Karpas-422 (cell line): ENCODE measurements around the gene AGPAT3. TPM values are rescaled to one million over a fixed set of nuclear protein-coding genes. Genes with fewer than 3 reads are reported as not detected.
A peak's percentile ranks its signal among the peaks of the same experiment; 100 is the strongest.

ENCODE experiments used
- DNase-seq: peaks from one replicate; pipeline ENCODE4 v3.0.0-alpha.2; 2015
- H2AFZ ChIP-seq: fragments of 200-600 bp; sonication (generic); 2 replicates; pipeline ENCODE4 v1.6.1; 2014; ENCODE audit warnings: antibody characterized with exemption, low read length, mixed read lengths
- H3K27ac ChIP-seq: fragments of 200-600 bp; sonication (generic); 2 replicates; pipeline ENCODE4 v1.5.1; 2014; ENCODE audit warnings: mild to moderate bottlenecking, low read length, moderate library complexity
- H3K27me3 ChIP-seq: fragments of 200-600 bp; sonication (generic); 2 replicates; pipeline ENCODE4 v1.6.1; 2014; ENCODE audit warnings: low read length, mixed read lengths
- H3K36me3 ChIP-seq: fragments of 200-600 bp; sonication (generic); 2 replicates; pipeline ENCODE4 v1.6.1; 2014; ENCODE audit warnings: low read length, mixed read lengths; ENCODE audit not compliant: insufficient read depth
- H3K4me1 ChIP-seq: fragments of 200-600 bp; sonication (generic); 2 replicates; pipeline ENCODE4 v1.6.1; 2014; ENCODE audit warnings: mild to moderate bottlenecking, low read length, mixed read lengths
- H3K4me2 ChIP-seq: fragments of 200-600 bp; sonication (generic); 2 replicates; pipeline ENCODE4 v1.6.1; 2014; ENCODE audit warnings: low read length, low read depth, mild to moderate bottlenecking; ENCODE audit not compliant: poor library complexity, severe bottlenecking
- H3K4me3 ChIP-seq: fragments of 200-600 bp; sonication (generic); 2 replicates; pipeline ENCODE4 v1.5.1; 2014; ENCODE audit warnings: mild to moderate bottlenecking, antibody characterized with exemption, low read length, mixed read lengths
- H3K79me2 ChIP-seq: fragments of 200-600 bp; sonication (generic); 2 replicates; pipeline ENCODE4 v1.6.1; 2014; ENCODE audit warnings: mild to moderate bottlenecking, low read length, mixed read lengths
- H3K9ac ChIP-seq: fragments of 200-600 bp; sonication (generic); 2 replicates; pipeline ENCODE4 v1.6.0; 2014; ENCODE audit warnings: low read length
- H3K9me2 ChIP-seq: fragments of 200-600 bp; sonication (generic), shearing (Covaris generic); replicated peaks from 2 replicates; pipeline ENCODE4 v1.6.0; 2014; ENCODE audit warnings: mild to moderate bottlenecking, low read length, moderate library complexity; ENCODE audit not compliant: insufficient read depth
- H3K9me3 ChIP-seq: fragments of 300-700, 200-600 bp; sonication (generic); 2 replicates; pipeline ENCODE4 v1.6.1; 2014; ENCODE audit warnings: low read length, mixed read lengths
- H4K20me1 ChIP-seq: fragments of 200-600 bp; sonication (generic); 2 replicates; pipeline ENCODE4 v1.6.1; 2014; ENCODE audit warnings: mild to moderate bottlenecking, antibody characterized with exemption, low read length, low read depth; ENCODE audit not compliant: insufficient read depth
- total RNA-seq: library from RNA; depleted of rRNA; stranded (reverse); fragments of >200 nt; shearing (Covaris generic); gene quantifications from 2 replicates; pipeline ENCODE4 v1.2.3, GENCODE V29; 2014; ENCODE audit warnings: low replicate concordance

The AGPAT3 gene
- total RNA-seq, 1 experiment from 2014 or later = 29.0 TPM

DNA sequence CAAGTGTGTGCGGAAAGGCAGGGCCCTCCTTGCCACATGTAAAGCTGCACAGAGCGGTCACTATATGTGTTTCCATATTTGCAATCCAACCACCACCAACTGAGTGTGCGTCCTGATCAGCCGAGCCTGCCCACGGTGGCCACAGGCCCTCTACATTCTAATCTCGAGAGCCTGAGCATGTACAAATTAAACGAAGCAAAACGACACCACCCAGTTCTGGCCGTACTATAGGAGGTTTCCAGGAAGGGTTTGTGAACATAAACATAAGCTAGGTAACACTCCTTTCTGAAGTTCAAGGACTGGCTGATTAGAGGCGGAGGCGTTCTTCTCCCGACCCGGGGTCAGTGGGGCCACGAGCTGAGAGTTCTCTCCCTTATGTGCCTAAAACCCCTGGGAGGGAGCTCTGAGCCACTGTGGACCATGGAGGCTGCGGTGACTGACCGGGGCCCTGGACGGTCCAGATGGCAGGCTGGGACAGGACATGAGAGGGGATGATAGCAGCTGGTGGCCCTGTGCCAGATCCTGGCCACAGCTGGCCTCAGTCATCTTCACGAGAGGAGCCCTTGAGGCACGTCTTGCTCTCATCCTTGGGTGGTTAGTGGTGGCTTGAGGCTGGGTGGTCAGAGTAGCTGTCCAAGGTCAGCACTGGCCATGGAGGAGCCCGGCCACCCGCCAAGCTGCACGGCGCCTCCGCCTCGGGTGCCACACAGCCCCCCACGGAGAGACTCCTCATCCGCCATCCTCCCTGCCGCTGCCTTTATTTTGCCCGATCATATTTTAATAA is 108.0 kb downstream of the AGPAT3 start:
- no peak overlapping the region for H3K9ac ChIP-seq
- peaks cover 5% of the 10 kb centered on the region for H3K36me3 ChIP-seq

DNA sequence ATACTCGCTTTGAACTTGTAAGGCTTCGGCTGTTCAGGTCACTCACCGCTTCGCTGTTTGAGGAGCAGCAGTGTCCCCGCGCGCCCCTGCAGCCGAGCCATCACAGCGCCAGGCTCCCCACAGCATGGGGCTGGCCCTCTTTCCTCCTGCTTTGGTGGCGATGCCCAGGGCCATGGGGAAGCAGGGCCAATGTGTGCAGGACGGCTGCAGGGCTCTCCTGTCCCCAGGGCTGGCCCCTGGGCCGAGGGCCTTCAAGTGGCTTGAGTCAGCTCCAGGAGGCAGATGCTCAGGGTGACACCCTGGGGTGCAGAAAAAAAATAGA is 108.6 kb downstream of the AGPAT3 start:
- H3K9me2 ChIP-seq = no peaks in the 10 kb centered on the region
- DNase-seq = no peak
- H4K20me1 ChIP-seq = no peaks in the 10 kb centered on the region
- no peak overlapping the region for H2AFZ ChIP-seq
- no peak overlapping the region for H3K27ac ChIP-seq
- no peaks in the 10 kb centered on the region for H3K79me2 ChIP-seq
- no peaks in the 10 kb centered on the region for H3K27me3 ChIP-seq
- no peak overlapping the region for H3K9ac ChIP-seq
- no peak overlapping the region for H3K4me2 ChIP-seq
- no peaks in the 10 kb centered on the region for H3K9me3 ChIP-seq
- H3K36me3 ChIP-seq = peaks cover 10% of the 10 kb centered on the region
- peaks cover 13% of the 10 kb centered on the region for H3K4me1 ChIP-seq
- no peak overlapping the region for H3K4me3 ChIP-seq

More for the DNA sequence above, 108.0 kb downstream of the AGPAT3 start:
- H3K9me3 ChIP-seq = no peaks in the 10 kb centered on the region
- H3K27ac ChIP-seq = no peak overlapping the region
- no peak overlapping the region for H3K4me2 ChIP-seq
- H3K4me1 ChIP-seq = peaks cover 13% of the 10 kb centered on the region
- H4K20me1 ChIP-seq = no peaks in the 10 kb centered on the region
- H3K9me2 ChIP-seq = no peaks in the 10 kb centered on the region
- no peak overlapping the region for H3K4me3 ChIP-seq
- no peak for DNase-seq
- H3K79me2 ChIP-seq = no peaks in the 10 kb centered on the region
- no peaks in the 10 kb centered on the region for H3K27me3 ChIP-seq
- H2AFZ ChIP-seq = no peak overlapping the region

- no peak overlapping the region for H3K9ac ChIP-seq
- H2AFZ ChIP-seq = no peak overlapping the region
- no peaks in the 10 kb centered on the region for H3K9me3 ChIP-seq
- peaks cover 13% of the 10 kb centered on the region for H3K4me1 ChIP-seq
- no peak overlapping the region for H3K4me3 ChIP-seq
- H3K9me2 ChIP-seq = no peaks in the 10 kb centered on the region
- H3K36me3 ChIP-seq = peaks cover 11% of the 10 kb centered on the region
- H3K27me3 ChIP-seq = no peaks in the 10 kb centered on the region
- no peak overlapping the region for H3K27ac ChIP-seq
- H3K4me2 ChIP-seq = no peak overlapping the region
- no peaks in the 10 kb centered on the region for H3K79me2 ChIP-seq
- DNase-seq = no peak
- no peaks in the 10 kb centered on the region for H4K20me1 ChIP-seq
These were observed 109.9 kb downstream of the AGPAT3 start for GRCh38 chr21:43974791-43975468.

- H3K27ac ChIP-seq = no peak overlapping the region
- H3K9ac ChIP-seq = no peak overlapping the region
- no peaks in the 10 kb centered on the region for H3K9me2 ChIP-seq
- no peaks in the 10 kb centered on the region for H3K9me3 ChIP-seq
- DNase-seq = peak; percentile 90
- no peak overlapping the region for H3K4me2 ChIP-seq
- no peak overlapping the region for H2AFZ ChIP-seq
- H4K20me1 ChIP-seq = no peaks in the 10 kb centered on the region
- H3K36me3 ChIP-seq = peaks cover 11% of the 10 kb centered on the region
- no peak overlapping the region for H3K4me3 ChIP-seq
- H3K27me3 ChIP-seq = no peaks in the 10 kb centered on the region
- peaks cover 13% of the 10 kb centered on the region for H3K4me1 ChIP-seq
- no peaks in the 10 kb centered on the region for H3K79me2 ChIP-seq
These were observed 110.6 kb downstream of the AGPAT3 start for GRCh38 chr21:43975469-43976098.

DNA sequence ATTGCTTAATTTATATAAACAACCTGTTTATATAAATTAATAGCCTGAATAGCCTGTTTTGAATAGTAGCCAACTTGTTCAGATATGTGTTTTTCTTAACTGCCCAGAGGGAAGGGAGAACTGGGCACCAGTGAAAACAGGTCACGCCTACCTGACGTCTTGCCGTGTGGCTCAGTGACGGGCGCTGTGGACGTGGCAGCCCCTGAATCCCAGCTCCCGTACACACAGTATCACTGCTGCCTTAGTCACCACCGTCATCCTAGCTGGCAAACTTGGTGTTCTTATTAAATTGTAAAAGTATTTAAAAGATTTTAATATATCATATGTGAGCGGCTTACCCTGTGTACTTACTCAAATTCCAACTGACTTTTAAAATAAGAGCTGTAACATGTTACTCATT is 111.6 kb downstream of the AGPAT3 start:
- Histone ChIP-seq H3K9ac (no peak overlapping the region), H3K27me3 (no peaks in the 10 kb centered on the region), H3K9me3 (no peaks in the 10 kb centered on the region), H3K36me3 (peaks cover 8% of the 10 kb centered on the region), H4K20me1 (no peaks in the 10 kb centered on the region), H3K4me2 (no peak overlapping the region), H3K79me2 (no peaks in the 10 kb centered on the region), H3K4me1 (peaks cover 13% of the 10 kb centered on the region), H3K27ac (no peak overlapping the region), H3K4me3 (no peak overlapping the region), H3K9me2 (no peaks in the 10 kb centered on the region), H2AFZ (no peak overlapping the region)
- no peak for DNase-seq

GRCh38 chr21:43978060-43978459 is 113.0 kb downstream of the AGPAT3 start:
- H4K20me1 ChIP-seq = no peaks in the 10 kb centered on the region
- no peak overlapping the region for H3K27ac ChIP-seq
- no peaks in the 10 kb centered on the region for H3K9me3 ChIP-seq
- H2AFZ ChIP-seq = no peak overlapping the region
- no peak for DNase-seq
- no peak overlapping the region for H3K4me3 ChIP-seq
- H3K9me2 ChIP-seq = no peaks in the 10 kb centered on the region
- peaks cover 13% of the 10 kb centered on the region for H3K4me1 ChIP-seq
- no peaks in the 10 kb centered on the region for H3K79me2 ChIP-seq
- no peak overlapping the region for H3K4me2 ChIP-seq
- no peaks in the 10 kb centered on the region for H3K27me3 ChIP-seq
- H3K36me3 ChIP-seq = peaks cover 8% of the 10 kb centered on the region
- H3K9ac ChIP-seq = no peak overlapping the region

DNA sequence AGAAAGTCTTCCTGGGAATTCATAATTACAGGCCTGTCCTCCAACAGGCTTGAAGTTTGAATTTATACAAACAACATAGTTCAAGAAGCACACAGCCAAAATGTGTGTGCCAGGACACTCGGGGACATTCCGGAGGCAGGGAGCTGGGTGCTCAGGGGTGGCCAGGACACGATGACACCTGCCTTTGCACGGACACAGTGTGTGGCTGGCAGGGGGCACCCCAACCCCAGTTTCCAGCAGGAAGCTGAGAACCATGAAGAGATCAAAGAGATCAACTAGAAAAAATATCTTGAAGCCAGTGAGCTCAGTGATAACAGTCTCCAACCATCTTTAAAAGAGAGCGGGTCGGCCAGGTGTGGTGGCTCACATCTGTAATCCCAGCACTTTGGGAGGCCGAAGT is 114.6 kb downstream of the AGPAT3 start:
- Histone ChIP-seq H3K9me2 (no peaks in the 10 kb centered on the region), H3K36me3 (peaks cover 8% of the 10 kb centered on the region), H2AFZ (no peak overlapping the region), H3K4me3 (no peak overlapping the region), H3K27ac (no peak overlapping the region), H4K20me1 (no peaks in the 10 kb centered on the region), H3K4me2 (no peak overlapping the region), H3K9me3 (no peaks in the 10 kb centered on the region), H3K9ac (no peak overlapping the region), H3K4me1 (peaks cover 13% of the 10 kb centered on the region), H3K27me3 (no peaks in the 10 kb centered on the region), H3K79me2 (no peaks in the 10 kb centered on the region)
- DNase-seq = no peak

- no peak overlapping the region for H3K27ac ChIP-seq
- peaks cover 8% of the 10 kb centered on the region for H3K36me3 ChIP-seq
- no peak for DNase-seq
- H3K27me3 ChIP-seq = no peaks in the 10 kb centered on the region
- H3K9me2 ChIP-seq = no peaks in the 10 kb centered on the region
- H3K4me3 ChIP-seq = no peak overlapping the region
- no peaks in the 10 kb centered on the region for H3K9me3 ChIP-seq
- no peaks in the 10 kb centered on the region for H3K79me2 ChIP-seq
- peaks cover 11% of the 10 kb centered on the region for H3K4me1 ChIP-seq
- no peak overlapping the region for H3K9ac ChIP-seq
- H3K4me2 ChIP-seq = no peak overlapping the region
- no peak overlapping the region for H2AFZ ChIP-seq
- peaks cover 3% of the 10 kb centered on the region; the same call in 1 of the 2 replicates for H4K20me1 ChIP-seq
These were observed 116.3 kb downstream of the AGPAT3 start for GRCh38 chr21:43981151-43981870.
